Right lobe of liver (tissue), 4 donors: Measurements from ENCODE around the gene PTPRK.

Source experiments
- CTCF ChIP-seq, 4 donors: fragments of 200-600 bp in 3 of 4; fragments of 450-650 bp in 1 of 4; IDR thresholded peaks; one replicate each; pipeline versions ENCODE4 v1.5.1 to v1.8.0; 2016 to 2022; ENCODE audit warnings: antibody characterized with exemption in 4 of 4, mild to moderate bottlenecking in 2 of 4
- POLR2A ChIP-seq: fragments of 450-650 bp; IDR thresholded peaks from one replicate; pipeline ENCODE4 v1.6.1; 2017; ENCODE audit warnings: antibody characterized with exemption, mild to moderate bottlenecking
- donor health status: DM: no; HTN: no; CAD: no.
- donor health status: DM: no; HTN: no; CAD: no.
- donor health status: DM: no; HTN: yes; CAD: no.

GRCh38 chr6:128323011-128323410 lies 197.4 kb downstream of the PTPRK start:
- no peak for TF ChIP-seq CTCF (IDR thresholded peaks at IDR 0.05)
- no peak for TF ChIP-seq POLR2A
